Measurements from ENCODE around the gene CROT.

The CROT gene

GRCh38 chr7:87413951-87414793, 68.7 kb downstream of the CROT start:
- no peak for DNase-seq (ENCODE audit: low read depth, low spot score)

- DNase-seq (ENCODE audit: low read depth, low spot score) = no peak
These were observed 69.3 kb downstream of the CROT start for GRCh38 chr7:87414794-87415188.

GRCh38 chr7:87416682-87417587, 71.5 kb downstream of the CROT start:
- DNase-seq (ENCODE audit: low read depth, low spot score) = peak; percentile 35

- no peak for DNase-seq (ENCODE audit: low read depth, low spot score)
These were observed 74.7 kb downstream of the CROT start for GRCh38 chr7:87420173-87420572.

GRCh38 chr7:87424075-87424474, 78.6 kb downstream of the CROT start:
- no peak for DNase-seq (ENCODE audit: low read depth, low spot score)

GRCh38 chr7:87426160-87426559, 80.7 kb downstream of the CROT start:
- no peak for DNase-seq (ENCODE audit: low read depth, low spot score)

- no peak for DNase-seq (ENCODE audit: low read depth, low spot score)
These were observed 81.8 kb downstream of the CROT start for GRCh38 chr7:87427288-87427687.

- DNase-seq (ENCODE audit: low read depth, low spot score) = no peak
These were observed 87.1 kb downstream of the CROT start for GRCh38 chr7:87432536-87432935.

GRCh38 chr7:87435546-87435945, 90.1 kb downstream of the CROT start:
- no peak for DNase-seq (ENCODE audit: low read depth, low spot score)

- DNase-seq (ENCODE audit: low read depth, low spot score) = no peak
These were observed 100.4 kb downstream of the CROT start for GRCh38 chr7:87445897-87446296.

GRCh38 chr7:87447116-87447635, 101.7 kb downstream of the CROT start:
- DNase-seq (ENCODE audit: low read depth, low spot score) = no peak

GRCh38 chr7:87448388-87448787, 102.9 kb downstream of the CROT start:
- DNase-seq (ENCODE audit: low read depth, low spot score) = no peak
